ENCODE measurements around the gene ARHGEF11. TPM values are rescaled to one million over a fixed set of nuclear protein-coding genes. Genes with fewer than 3 reads are reported as not detected.
A peak's percentile ranks its signal among the peaks of the same experiment; 100 is the strongest.

Gene ARHGEF11
- total RNA-seq, 1 donor from 2014 or later, result 37.7 TPM

DNA sequence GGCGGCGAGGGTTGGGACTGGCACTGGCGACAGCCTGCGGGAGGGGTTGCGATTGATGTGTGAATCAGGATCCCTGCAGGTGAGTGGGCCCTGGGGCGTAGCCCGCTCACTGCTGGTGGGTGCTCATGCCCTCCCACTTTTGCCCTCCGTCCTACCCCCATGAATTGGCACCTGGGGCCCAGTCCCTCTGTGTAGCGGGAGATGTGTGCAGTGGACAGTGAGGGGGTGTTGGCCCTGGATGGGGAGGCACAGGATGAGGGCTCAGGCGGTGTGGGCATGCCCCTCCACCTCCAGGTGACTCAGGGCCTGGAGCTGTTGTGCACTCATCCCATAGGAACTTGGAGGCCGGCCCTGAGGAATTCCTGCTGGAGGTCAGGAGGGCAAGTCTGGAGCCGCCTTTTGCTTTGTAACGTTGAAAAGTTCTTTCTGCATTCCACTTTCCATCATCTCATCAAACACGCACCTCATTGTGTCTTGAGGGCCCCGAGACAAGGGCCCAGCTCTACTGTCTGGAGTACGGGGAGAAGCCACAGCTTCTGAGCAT is 149.0 kb downstream of the ARHGEF11 start:
- no peak for DNase-seq (ENCODE audit: low spot score)

DNA sequence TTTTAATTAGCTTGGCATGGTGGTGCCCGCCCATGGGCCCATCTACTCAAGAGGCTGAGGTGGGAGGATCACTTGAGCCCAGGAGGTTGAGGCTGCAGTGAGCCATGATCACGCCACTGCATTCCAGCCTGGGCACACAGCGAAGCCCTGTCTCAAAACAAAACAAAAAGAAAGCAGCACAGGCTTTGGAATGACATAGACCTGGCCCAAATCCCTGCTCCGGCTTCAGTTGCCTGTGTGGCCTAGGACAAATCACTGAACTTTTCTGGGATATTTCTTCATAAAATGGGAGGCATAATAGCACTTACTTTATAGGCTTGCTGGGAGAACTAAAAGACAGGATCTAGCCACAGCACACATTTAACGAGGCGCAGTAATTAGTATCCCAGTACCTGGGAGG is 149.6 kb downstream of the ARHGEF11 start:
- no peak for DNase-seq (ENCODE audit: low spot score)

DNA sequence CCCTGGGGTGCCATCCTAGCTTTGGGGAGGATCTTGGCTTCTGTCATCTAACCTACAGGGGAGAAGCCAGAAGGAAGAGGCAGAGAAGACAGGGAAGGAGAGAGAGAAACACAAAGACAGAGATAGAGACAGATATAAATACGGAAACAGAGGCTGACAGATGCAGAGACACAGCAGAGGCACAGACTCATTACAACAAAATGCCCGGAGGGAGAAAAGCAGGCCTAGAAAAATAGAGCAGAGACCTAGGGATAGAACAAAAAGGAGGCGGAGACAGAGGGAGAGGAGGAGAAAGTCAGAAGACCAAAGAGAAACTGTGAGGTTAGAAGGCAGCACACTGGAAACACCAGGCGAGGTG is 150.1 kb downstream of the ARHGEF11 start:
- DNase-seq (ENCODE audit: low spot score), result no peak

DNA sequence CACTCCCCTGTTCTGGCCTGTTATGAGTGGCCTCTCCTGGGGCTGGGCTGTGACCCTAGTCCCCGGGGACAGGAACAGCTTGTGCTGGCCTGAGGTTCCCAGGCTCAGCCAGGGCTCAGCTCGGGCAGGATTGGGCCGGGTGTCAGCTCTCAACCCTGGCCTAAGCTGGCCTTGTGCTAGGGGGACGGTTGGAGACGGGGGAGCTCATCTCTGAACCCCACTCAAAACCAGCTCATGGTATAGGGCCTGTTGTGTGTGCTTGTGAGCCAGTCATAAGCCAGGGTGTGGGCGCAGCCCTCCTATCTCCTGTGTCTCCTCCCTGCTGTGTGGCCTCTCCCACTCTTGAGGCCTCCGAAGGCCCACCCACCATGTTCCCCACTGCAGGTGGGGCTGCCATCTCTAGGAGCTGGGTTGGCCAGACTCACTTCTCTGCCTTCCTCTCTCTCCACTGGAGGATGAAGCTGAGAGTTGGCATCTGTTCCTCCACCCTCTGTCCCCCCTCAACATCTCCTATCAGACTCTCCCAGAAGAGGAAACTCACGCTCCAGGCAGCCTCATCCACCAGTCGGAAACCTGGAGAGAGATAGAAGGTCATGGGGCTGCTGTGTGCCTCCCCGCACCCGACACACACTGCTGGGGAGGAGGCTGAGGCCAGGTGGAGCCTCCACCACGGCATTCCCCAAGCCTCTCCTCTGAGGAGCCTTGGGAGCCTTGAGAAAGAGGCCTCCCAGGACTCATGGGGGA is 150.7 kb downstream of the ARHGEF11 start:
- no peak for DNase-seq (ENCODE audit: low spot score)

DNA sequence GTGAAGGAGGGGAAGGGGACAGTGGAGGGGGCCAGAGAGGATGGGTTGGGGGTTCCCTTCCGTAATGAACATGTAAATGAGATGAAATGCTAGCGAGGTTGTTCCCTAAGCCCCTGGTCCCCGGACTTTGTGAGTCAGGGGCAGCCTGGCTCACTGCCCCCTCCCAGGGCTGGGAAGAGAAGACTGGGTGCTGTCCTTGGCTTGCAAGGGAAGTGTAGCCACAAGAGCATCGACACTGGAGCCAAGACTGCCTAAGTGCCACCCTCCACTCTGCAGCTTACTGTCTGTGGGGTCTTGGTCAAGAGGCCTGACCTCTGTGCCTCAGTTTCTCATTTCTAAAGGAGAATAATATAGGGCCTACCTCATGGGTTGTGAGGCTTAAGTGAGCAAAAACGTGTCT is 151.5 kb downstream of the ARHGEF11 start:
- no peak for DNase-seq (ENCODE audit: low spot score)

DNA sequence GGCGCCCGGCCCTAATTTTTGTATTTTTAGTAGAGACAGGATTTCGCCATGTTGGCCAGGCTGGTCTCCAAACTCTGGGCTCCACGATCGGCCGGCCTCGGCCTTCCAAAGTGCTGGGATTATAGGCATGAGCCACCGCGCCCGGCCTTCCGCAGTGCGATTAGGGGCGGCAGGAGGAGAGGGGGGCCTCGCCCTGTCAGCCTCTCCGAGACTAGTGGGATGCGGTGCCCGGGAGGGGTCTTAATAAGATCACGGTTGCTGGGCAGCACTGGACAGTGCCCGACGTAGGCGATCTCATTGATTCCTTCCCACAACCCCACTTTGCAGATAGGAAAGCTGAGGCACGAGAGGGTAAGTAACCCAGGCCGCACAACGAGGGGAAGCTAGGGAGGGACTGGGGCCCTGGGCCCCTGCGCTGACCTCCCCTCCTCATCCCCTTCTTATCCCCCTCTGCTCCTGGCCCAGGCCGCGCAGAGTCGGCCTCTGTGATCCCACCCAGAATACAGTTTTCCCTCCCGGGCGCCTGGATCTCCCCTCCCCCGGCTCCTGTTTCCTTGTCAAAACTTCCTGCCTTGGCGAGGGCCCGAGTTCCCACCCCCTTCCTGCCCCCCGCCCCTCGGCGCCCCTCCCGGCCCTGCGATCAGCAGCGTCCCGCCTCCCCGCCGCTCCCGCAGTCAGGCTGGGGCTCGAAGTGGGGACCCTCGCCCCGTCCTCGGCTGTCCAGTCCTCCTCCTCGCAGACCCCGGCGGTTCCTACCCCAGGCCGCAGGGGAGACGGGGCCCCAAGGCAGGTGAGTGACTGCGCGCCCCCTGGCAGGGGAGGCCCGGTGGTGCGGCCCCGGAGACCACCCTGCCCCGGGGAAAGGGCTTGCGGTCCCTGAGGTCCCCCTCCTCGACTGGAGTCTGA is 152.2 kb downstream of the ARHGEF11 start, which contains the start of gene PEAR1:
Gene PEAR1, plus strand, starts transcription at position 671 of the 906 bp plus-strand sequence. CDS start 10,209 bp downstream, outside the sequence.
- no peak for DNase-seq (ENCODE audit: low spot score)

DNA sequence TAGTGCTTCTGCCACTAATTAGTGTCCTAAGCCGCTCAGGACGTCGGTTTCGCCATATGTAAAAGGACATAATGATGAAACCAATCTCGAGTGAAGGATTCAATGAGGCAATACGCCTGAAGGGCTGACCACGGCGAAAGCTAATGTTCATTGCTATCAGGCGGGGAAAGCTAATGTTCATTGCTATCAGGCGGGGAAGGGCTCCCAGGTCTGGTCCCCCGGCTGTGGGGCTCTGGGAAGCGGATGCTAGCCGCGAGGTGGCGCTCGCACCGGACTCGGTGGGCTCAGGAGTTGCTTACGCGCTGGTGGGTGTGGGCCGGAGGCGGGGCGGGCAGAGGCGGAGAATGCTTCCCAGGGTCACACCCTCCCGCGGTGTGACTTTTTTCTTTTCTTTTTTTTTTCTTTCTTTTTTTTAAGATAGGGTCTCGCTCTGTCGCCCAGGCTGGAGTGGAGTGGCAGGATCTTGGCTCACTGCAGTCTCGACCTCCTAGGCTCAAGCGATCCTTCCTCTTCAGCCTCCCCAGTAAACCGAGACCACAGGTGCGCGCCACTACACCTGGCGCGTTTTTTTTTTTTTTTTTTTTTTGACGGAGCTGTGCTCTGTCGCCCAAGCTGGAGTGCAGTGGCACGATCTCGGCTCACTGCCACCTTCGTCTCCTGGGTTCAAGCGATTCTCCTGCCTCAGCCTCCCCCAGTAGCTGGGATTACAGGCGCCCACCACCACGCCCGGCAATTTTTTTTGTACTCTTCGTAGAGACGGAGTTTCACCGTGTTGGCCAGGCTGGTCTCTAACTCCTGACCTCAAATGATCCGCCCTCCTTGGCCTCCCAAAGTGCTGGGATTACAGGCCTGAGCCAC is 153.1 kb downstream of the ARHGEF11 start:
- DNase-seq (ENCODE audit: low spot score), result peak; percentile 96

DNA sequence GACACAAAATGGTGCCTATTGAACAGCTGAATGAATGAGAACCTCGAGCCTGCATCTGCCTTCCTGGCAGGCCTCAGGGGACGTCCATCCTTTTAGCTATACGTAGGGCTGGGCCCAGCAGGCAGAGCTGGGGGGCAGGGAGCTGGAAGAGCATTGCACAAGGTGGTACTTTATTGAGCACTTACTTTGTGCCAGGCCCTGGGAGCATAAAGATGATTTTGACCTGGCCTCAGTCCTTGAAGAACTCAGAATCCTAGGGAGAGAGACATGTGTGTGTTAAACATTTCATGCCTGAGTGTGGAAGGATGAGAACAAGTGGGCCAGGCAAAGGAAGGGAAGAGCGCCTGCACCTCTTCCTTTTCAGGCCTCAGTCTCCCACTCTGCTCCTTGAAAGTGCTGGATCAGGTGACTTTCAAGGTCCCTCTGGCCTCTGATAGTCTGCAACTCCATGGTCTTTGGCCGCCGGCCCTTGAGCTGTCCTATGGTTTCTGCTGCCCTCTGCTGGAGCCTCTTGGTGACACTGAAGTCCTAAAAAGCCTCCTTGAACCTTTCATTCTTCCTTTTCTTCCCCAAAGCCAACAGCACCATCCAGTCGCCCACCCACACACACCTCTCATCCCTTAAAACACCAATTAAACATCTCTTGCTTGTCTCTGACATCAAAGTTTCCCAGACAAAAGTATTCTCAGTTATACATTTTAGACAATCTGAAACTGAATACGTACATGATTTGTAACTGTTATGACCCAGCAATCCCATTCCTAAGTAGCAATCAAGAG is 155.6 kb downstream of the ARHGEF11 start:
- no peak for DNase-seq (ENCODE audit: low spot score)

DNA sequence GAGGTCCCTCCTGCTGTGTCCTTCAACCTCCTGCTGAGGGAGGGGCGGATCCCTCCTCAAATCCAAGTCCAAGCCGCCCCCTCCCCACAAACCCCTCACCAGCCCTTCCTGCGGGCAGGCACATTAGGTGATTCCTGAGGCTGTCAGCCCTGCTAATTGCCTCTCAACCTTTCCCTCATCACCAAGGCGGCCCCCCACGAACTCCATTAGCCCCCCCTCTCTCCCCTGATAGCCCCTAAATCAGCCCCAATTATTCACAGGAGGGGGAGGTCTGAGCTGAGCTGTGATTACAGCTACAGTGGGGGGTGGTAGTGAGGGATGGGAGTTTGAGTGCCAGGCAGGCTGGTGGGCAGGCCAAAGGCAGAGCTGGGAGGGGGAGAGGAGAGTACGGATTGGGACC is 157.8 kb downstream of the ARHGEF11 start:
- DNase-seq (ENCODE audit: low spot score), result no peak

DNA sequence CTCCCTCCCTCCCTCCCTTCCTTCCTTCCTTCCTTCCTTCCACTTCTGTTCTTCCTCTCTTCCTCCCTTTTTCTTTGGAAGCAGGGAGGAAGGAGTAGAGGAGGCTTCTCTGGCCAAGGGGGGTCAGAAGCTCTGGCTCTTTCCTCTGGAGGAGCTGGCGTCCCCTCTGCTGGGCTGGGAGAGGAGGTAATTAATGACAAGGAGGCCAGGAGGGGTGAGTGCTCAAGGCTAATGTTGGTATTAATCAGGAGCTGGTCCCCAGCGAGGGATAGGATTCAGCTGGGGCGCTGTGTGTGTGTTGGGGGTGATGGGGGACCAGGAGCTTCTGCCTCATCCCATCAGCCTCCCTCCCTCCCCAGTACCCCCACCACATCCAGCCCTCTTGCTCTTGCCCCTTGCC is 158.2 kb downstream of the ARHGEF11 start:
- DNase-seq (ENCODE audit: low spot score), result no peak

DNA sequence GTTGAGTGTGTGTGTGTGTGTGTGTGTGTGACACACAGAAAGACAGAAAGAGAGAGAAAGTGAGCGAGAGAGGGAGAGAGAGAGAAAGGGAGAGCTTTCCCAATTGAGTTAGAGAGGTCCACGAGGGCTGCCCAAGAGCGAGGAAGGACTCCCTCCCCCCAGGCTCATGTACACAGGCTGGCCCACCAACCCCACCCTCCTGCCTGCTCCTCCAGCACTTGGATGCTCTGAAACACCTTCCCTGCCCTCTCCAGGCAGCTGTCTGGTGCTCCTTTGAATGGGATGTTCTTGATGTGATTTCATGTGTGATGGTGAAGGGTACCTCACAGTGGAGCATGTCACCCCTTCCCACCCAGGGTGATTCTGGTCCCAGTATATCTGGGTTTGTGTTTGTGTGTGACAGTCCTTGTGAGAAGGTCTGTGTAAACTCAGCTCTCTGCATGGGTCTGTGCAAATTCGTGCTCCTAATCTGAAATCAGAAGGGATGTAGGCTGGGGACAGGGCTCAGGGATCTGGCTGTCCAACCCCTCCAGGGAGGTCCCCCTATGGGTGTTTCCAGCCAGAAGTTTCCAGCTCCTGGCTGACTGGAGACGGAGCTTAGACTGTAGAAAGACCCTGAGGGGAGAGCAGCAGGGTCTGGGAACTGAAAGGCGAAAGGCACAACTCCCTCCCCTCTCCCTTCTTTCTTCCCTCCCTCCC is 158.8 kb downstream of the ARHGEF11 start:
- no peak for DNase-seq (ENCODE audit: low spot score)

DNA sequence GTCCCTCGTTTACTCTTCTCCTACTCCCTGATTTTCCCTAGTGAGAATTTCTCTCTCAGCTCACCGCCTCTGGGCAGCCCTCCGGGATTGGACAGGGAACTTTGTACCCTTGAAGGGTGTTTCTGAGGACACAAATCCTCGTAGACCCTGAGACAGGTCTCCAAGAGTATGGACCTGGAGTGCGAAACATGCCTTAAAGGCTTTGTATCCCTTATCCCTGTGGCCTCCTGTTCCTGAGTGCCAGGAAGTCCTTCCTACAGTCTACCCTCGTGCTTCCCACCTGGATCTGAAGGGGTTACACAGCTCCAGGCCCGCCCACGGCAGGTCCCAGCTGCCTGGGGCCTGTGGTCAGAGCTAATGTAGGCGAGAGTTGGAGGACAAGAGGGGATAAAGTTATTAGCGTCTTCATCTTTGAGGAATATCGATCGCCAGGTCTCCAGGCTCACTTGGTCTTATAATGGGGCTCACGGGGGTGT is 159.6 kb downstream of the ARHGEF11 start:
- no peak for DNase-seq (ENCODE audit: low spot score)

DNA sequence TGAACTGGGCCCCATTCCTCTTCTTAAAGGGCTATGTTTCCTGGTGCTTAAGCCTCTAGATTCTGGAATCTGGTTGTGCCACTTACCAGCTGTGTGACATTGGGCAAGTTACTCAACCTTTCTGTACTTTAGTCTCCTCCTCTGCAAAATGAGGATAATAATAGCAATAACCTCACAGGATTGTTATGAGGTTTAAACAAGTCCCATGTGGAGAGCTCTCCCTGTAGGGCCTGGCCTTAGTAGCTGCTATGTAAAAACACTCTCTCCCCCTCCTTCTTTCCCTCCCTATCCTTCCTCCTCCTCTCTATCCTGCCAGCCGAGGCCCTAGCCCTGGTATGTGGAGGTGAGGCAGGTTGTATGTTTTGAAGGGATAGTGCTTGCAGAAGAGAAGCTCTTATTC is 160.2 kb downstream of the ARHGEF11 start:
- no peak for DNase-seq (ENCODE audit: low spot score)

Small RNAs within 50 kb of the gene (microRNA-seq; reads per million reads assigned to microRNA genes)
- not detected for gene MIR765 (ENCODE audit: borderline number of aligned reads)

Other genes with a start within 250 kb of the ARHGEF11 start
- gene SH2D2A, start 228.9 kb downstream of the ARHGEF11 start, total RNA-seq, result 4.7 TPM
- gene INSRR, start 186.6 kb downstream of the ARHGEF11 start, total RNA-seq, result 0.10 TPM
- gene NTRK1, start 184.9 kb downstream of the ARHGEF11 start, total RNA-seq, result 1.8 TPM
- gene PEAR1, start 152.0 kb downstream of the ARHGEF11 start, total RNA-seq, result 17.7 TPM
- gene LRRC71, start 125.1 kb downstream of the ARHGEF11 start, total RNA-seq, result 0.32 TPM
- not detected for gene ETV3L, start 54.1 kb upstream of the ARHGEF11 start, total RNA-seq
- gene ETV3, start 92.7 kb upstream of the ARHGEF11 start, total RNA-seq, result 37.2 TPM

Data from mesenteric fat pad (tissue), 1 donor.